Measurements from ENCODE around the gene NR3C2.

NR3C2 gene

GRCh38 chr4:148079961-148080360, 362.3 kb downstream of the NR3C2 start:
- no peak for DNase-seq (ENCODE audit: low spot score)
- in situ Hi-C loops (cut with MboI; ENCODE audit: low pct_unique_long_range_greater_than_20kb, low sequenced_read_pairs, unreplicated experiment) = no loop called here
- TF ChIP-seq, protein P1, sequence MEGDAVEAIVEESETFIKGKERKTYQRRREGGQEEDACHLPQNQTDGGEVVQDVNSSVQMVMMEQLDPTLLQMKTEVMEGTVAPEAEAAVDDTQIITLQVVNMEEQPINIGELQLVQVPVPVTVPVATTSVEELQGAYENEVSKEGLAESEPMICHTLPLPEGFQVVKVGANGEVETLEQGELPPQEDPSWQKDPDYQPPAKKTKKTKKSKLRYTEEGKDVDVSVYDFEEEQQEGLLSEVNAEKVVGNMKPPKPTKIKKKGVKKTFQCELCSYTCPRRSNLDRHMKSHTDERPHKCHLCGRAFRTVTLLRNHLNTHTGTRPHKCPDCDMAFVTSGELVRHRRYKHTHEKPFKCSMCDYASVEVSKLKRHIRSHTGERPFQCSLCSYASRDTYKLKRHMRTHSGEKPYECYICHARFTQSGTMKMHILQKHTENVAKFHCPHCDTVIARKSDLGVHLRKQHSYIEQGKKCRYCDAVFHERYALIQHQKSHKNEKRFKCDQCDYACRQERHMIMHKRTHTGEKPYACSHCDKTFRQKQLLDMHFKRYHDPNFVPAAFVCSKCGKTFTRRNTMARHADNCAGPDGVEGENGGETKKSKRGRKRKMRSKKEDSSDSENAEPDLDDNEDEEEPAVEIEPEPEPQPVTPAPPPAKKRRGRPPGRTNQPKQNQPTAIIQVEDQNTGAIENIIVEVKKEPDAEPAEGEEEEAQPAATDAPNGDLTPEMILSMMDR (IDR thresholded peaks at IDR 0.05; ENCODE audit: extremely low read depth, insufficient read depth, missing control alignments) = no peak

GRCh38 chr4:148078061-148078460, 364.2 kb downstream of the NR3C2 start:
- no peak for DNase-seq (ENCODE audit: low spot score)
- in situ Hi-C loops (cut with MboI; ENCODE audit: low pct_unique_long_range_greater_than_20kb, low sequenced_read_pairs, unreplicated experiment) = no loop called here
- TF ChIP-seq, protein P1 (IDR thresholded peaks at IDR 0.05; ENCODE audit: extremely low read depth, insufficient read depth, missing control alignments) = no peak

GRCh38 chr4:148077581-148077980, 364.6 kb downstream of the NR3C2 start:
- in situ Hi-C loops (cut with MboI; ENCODE audit: low pct_unique_long_range_greater_than_20kb, low sequenced_read_pairs, unreplicated experiment) = no loop called here
- TF ChIP-seq, protein P1 (IDR thresholded peaks at IDR 0.05; ENCODE audit: extremely low read depth, insufficient read depth, missing control alignments) = no peak
- no peak for DNase-seq (ENCODE audit: low spot score)

DNA sequence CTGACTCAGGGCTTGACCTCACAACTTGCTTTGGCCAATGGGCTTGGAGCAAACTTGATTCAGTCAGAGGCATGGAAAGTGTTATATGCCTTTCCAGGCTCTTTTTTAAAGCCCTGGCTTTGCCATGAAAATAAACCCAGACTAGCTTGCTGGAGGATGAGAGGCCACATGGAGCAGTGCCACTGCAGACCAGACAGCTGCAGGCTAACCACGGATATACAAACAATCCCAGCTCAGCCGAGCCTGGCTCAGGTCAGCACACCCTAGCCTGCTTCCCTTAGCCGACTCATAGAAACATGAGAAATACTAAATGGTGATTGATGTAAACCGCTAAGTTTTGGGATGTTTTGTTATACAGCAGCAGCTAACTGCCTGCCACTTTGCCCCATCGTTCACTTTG, 365.2 kb downstream of the NR3C2 start:
- no peak for DNase-seq (ENCODE audit: low spot score)
- in situ Hi-C loops (cut with MboI; ENCODE audit: low pct_unique_long_range_greater_than_20kb, low sequenced_read_pairs, unreplicated experiment) = no loop called here
- TF ChIP-seq, protein P1 (IDR thresholded peaks at IDR 0.05; ENCODE audit: extremely low read depth, insufficient read depth, missing control alignments) = no peak

- DNase-seq (ENCODE audit: low spot score) = no peak
- in situ Hi-C loops (cut with MboI; ENCODE audit: low pct_unique_long_range_greater_than_20kb, low sequenced_read_pairs, unreplicated experiment) = no loop called here
- TF ChIP-seq, protein P1 (IDR thresholded peaks at IDR 0.05; ENCODE audit: extremely low read depth, insufficient read depth, missing control alignments) = no peak
These were observed 366.8 kb downstream of the NR3C2 start for GRCh38 chr4:148075438-148075837.

GRCh38 chr4:148074462-148074861, 367.8 kb downstream of the NR3C2 start:
- no peak for DNase-seq (ENCODE audit: low spot score)

More at GRCh38 chr4:148074462-148074861, 367.8 kb downstream of the NR3C2 start:
- in situ Hi-C loops (cut with MboI; ENCODE audit: low pct_unique_long_range_greater_than_20kb, low sequenced_read_pairs, unreplicated experiment) = no loop called here
- TF ChIP-seq, protein P1 (IDR thresholded peaks at IDR 0.05; ENCODE audit: extremely low read depth, insufficient read depth, missing control alignments) = no peak
